Measurements from ENCODE around the gene ZNF213. TPM values are rescaled to one million over a fixed set of nuclear protein-coding genes. Genes with fewer than 3 reads are reported as not detected.

ZNF213 gene
- polyA plus RNA-seq, 1 donor from 2014 or later = 5.1 TPM

DNA sequence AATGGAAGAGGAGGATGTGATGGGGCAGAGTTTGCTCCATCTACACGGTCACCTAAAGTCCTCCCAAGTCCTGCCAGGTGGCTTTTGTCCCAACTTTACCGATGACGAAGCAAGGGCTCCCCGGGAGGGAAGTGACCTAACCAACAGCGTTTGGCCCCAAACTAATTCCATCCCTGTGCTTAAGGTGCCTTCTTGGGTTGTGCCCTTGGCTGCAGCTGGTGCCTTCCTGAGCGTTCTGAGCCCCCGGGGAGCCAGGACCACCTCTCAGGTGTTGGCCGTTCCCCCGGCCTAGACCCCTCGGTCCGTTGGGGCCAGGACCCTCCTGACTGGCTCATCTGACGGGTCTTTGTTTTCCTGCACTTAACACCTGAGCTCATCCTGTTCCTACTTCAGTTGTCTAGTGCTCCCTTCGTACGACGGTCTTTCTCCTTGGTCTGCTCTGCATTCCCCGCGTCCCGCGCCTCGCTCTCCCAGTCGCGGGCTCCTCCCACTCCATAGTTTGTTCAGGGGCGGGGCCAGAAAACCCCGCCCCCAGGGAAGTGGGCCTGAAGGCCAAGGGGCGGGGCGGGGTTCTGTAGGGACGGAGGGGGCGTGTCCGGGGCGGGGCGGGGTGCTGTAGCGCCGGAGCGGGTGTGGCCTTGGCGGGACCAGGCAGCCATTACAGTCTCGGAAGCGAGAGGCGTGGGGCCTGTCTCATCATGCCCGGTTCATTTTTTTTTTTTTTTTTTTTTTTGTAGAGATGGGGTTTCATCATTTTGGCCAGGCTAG, 34.9 kb upstream of the ZNF213 start:
- H2AFZ ChIP-seq (ENCODE audit: low read depth, low read length) = no peak overlapping the region

DNA sequence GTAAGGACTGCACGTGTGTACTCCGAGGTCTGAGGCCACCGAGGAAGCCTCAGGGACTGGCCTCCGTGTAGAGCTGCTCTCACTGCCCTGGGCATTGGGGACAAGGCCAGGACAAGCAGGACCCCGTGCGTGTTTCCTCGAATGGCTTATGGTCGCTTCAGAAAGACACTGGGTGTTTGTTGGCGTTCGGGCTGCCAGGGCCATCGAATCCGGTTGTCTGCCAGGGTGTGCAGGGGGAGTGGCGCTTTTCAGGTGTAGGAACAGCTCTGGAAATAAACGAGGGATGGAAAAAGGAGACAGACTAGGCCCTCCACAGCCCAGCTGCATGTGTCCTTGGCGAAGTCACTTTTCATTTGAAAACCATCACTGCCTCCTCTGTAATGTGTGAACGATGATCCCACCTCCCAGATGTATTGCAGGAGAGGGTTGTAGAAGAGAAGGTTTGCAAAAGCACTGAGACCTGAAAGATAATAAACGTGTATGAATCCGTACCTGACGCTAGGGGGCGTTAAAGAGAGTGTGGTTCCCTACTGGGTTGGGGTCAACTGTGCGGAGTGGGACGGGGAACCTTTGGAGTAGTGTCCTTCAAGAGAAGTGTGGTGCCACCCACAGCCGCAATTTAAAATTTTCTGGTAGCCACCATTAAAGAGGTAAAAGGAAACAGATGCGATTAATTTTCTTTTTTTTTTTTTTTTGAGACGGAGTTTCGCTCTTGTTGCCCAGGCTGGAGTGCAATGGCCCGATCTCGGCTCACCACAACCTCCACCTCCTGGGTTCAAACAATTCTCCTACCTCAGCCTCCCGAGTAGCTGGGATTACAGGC, 33.6 kb upstream of the ZNF213 start:
- Histone ChIP-seq H3K27ac (ENCODE audit: low read length) (no peak overlapping the region), H3K9ac (ENCODE audit: low read length) (no peak overlapping the region), H3K27me3 (ENCODE audit: insufficient read depth, low read depth, low read length) (peaks cover 32% of the 10 kb centered on the region), H3F3A (ENCODE audit: insufficient read depth, low read length, poor library complexity, severe bottlenecking) (no peaks in the 10 kb centered on the region), H3K36me3 (ENCODE audit: insufficient read depth, low read length) (no peaks in the 10 kb centered on the region), H3K4me2 (ENCODE audit: low read length) (no peak overlapping the region), H2AFZ (ENCODE audit: low read depth, low read length) (no peak overlapping the region), H4K20me1 (ENCODE audit: insufficient read depth) (no peaks in the 10 kb centered on the region), H3K79me2 (replicated peaks; ENCODE audit: insufficient read depth, low read length) (no peaks in the 10 kb centered on the region), H3K9me3 (ENCODE audit: low read length) (no peaks in the 10 kb centered on the region), H3K9me2 (ENCODE audit: insufficient read depth, low read length) (no peaks in the 10 kb centered on the region), H3K4me3 (ENCODE audit: low read length) (no peak overlapping the region)
- TF ChIP-seq, protein P1, sequence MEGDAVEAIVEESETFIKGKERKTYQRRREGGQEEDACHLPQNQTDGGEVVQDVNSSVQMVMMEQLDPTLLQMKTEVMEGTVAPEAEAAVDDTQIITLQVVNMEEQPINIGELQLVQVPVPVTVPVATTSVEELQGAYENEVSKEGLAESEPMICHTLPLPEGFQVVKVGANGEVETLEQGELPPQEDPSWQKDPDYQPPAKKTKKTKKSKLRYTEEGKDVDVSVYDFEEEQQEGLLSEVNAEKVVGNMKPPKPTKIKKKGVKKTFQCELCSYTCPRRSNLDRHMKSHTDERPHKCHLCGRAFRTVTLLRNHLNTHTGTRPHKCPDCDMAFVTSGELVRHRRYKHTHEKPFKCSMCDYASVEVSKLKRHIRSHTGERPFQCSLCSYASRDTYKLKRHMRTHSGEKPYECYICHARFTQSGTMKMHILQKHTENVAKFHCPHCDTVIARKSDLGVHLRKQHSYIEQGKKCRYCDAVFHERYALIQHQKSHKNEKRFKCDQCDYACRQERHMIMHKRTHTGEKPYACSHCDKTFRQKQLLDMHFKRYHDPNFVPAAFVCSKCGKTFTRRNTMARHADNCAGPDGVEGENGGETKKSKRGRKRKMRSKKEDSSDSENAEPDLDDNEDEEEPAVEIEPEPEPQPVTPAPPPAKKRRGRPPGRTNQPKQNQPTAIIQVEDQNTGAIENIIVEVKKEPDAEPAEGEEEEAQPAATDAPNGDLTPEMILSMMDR (IDR thresholded peaks at IDR 0.05; ENCODE audit: poor library complexity, severe bottlenecking) = peak; percentile 39
- no peak for TF ChIP-seq EZH2 (IDR thresholded peaks at IDR 0.05; ENCODE audit: borderline replicate concordance, insufficient read depth, low read length, poor library complexity, severe bottlenecking)

More for the DNA sequence above, 34.9 kb upstream of the ZNF213 start:
- no peaks in the 10 kb centered on the region for H3K79me2 ChIP-seq (replicated peaks; ENCODE audit: insufficient read depth, low read length)
- peaks cover 32% of the 10 kb centered on the region for H3K27me3 ChIP-seq (ENCODE audit: insufficient read depth, low read depth, low read length)
- no peak overlapping the region for H3K4me3 ChIP-seq (ENCODE audit: low read length)
- H3K27ac ChIP-seq (ENCODE audit: low read length) = no peak overlapping the region
- H3K9me3 ChIP-seq (ENCODE audit: low read length) = no peaks in the 10 kb centered on the region
- H3K36me3 ChIP-seq (ENCODE audit: insufficient read depth, low read length) = no peaks in the 10 kb centered on the region
- H4K20me1 ChIP-seq (ENCODE audit: insufficient read depth) = no peaks in the 10 kb centered on the region
- no peak overlapping the region for H3K4me2 ChIP-seq (ENCODE audit: low read length)
- no peaks in the 10 kb centered on the region for H3K9me2 ChIP-seq (ENCODE audit: insufficient read depth, low read length)
- TF ChIP-seq EP300 (conservative IDR thresholded peaks at IDR 0.05; ENCODE audit: poor library complexity, severe bottlenecking) = no peak
- TF ChIP-seq POLR2AphosphoS5 (IDR thresholded peaks at IDR 0.05) = no peak
- TF ChIP-seq TAF1 (IDR thresholded peaks at IDR 0.05; ENCODE audit: low read depth) = no peak
- TF ChIP-seq SMC3 (conservative IDR thresholded peaks at IDR 0.05; ENCODE audit: poor library complexity) = no peak
- TF ChIP-seq RAD21 (conservative IDR thresholded peaks at IDR 0.05) = no peak
- TF ChIP-seq MXI1 (conservative IDR thresholded peaks at IDR 0.05; ENCODE audit: poor library complexity, severe bottlenecking) = no peak
- TF ChIP-seq, protein P1 (IDR thresholded peaks at IDR 0.05; ENCODE audit: poor library complexity, severe bottlenecking) = no peak
- no peak for TF ChIP-seq EZH2 (IDR thresholded peaks at IDR 0.05; ENCODE audit: borderline replicate concordance, insufficient read depth, low read length, poor library complexity, severe bottlenecking)
- TF ChIP-seq, protein P2, sequence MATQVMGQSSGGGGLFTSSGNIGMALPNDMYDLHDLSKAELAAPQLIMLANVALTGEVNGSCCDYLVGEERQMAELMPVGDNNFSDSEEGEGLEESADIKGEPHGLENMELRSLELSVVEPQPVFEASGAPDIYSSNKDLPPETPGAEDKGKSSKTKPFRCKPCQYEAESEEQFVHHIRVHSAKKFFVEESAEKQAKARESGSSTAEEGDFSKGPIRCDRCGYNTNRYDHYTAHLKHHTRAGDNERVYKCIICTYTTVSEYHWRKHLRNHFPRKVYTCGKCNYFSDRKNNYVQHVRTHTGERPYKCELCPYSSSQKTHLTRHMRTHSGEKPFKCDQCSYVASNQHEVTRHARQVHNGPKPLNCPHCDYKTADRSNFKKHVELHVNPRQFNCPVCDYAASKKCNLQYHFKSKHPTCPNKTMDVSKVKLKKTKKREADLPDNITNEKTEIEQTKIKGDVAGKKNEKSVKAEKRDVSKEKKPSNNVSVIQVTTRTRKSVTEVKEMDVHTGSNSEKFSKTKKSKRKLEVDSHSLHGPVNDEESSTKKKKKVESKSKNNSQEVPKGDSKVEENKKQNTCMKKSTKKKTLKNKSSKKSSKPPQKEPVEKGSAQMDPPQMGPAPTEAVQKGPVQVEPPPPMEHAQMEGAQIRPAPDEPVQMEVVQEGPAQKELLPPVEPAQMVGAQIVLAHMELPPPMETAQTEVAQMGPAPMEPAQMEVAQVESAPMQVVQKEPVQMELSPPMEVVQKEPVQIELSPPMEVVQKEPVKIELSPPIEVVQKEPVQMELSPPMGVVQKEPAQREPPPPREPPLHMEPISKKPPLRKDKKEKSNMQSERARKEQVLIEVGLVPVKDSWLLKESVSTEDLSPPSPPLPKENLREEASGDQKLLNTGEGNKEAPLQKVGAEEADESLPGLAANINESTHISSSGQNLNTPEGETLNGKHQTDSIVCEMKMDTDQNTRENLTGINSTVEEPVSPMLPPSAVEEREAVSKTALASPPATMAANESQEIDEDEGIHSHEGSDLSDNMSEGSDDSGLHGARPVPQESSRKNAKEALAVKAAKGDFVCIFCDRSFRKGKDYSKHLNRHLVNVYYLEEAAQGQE (IDR thresholded peaks at IDR 0.05; ENCODE audit: borderline replicate concordance) = no peak
- H3K9ac ChIP-seq (ENCODE audit: low read length) = no peak overlapping the region
- H3F3A ChIP-seq (ENCODE audit: insufficient read depth, low read length, poor library complexity, severe bottlenecking) = no peaks in the 10 kb centered on the region
